ENCODE measurements around the gene ORM2.
"Not testable (repeated sequence)": the region's sequence is repeated elsewhere in the genome, so short reads cannot be mapped to it uniquely, and the experiment has no call there.

The ORM2 gene

DNA sequence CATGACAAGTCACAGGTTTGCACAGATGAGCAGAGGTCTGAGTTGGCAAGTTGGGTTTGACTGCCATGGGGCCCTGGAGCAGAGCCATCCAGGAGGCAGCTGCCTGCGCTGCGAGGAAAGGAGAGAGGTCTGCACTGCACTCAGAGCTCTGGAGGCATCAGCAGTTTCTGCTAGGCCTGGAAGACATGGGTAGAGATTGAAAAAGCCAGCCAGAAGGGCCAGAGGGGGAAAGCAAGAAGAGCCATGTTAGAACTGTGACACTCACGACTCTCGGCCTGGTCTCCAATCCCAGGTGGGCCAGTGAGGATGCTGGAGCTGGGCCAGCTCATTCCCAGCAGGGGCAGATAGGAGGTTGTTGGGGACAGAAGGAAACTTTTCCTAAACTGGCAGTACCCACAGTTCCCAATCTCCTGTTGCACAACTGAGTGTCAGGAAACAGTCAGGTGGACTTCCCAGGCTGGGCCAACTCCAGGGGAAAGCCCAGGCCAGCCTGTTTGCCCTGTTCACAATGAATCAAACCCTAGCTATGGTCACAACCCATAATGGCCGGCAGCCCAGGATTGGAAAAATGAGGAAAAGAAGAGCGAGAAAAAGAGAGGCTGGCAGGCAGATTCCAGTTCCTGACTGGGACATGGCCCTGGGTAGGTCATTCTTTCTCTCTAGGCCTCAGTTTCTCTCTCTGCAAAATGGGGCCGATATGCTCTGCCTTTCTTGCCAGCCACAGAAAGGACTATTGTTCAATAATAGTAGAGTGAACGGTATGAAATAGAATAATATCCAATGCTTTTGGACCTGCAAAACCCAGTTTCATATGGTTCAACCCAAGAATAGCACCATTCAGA is 14.6 kb upstream of the ORM2 start:
- no peak for ATAC-seq

DNA sequence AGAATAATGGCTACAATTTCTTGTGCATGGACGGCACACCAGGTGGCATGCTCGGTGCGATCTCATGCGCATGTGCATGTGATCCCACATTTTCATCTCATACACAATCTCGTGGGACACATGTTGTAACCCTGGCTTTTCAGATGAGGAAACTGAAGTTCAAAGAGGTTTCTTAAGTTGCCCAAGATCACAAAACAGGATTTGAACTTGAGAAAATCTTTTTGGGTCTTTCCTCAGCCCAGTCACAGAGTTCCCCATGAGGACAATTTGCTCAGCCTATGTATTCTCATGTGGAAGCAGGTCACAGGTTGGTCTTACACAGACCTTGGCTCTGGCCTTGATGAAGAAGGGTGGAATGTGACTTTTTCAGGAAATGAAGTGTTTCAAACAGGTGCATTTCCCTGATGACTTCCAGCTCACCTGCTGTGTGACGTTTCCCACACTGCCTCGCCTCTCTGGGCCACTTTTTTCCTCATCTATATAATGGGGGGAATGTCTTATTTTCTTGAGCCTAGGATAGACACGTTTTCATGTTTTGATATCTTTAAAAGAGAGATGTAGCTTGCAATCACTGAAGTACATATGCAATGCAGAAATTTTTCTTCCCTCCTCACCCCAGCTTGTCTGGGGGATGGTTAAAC is 13.8 kb upstream of the ORM2 start:
- ATAC-seq (no peak), DNase-seq (no peak)

More for the DNA sequence above, 14.6 kb upstream of the ORM2 start:
- DNase-seq = no peak

DNA sequence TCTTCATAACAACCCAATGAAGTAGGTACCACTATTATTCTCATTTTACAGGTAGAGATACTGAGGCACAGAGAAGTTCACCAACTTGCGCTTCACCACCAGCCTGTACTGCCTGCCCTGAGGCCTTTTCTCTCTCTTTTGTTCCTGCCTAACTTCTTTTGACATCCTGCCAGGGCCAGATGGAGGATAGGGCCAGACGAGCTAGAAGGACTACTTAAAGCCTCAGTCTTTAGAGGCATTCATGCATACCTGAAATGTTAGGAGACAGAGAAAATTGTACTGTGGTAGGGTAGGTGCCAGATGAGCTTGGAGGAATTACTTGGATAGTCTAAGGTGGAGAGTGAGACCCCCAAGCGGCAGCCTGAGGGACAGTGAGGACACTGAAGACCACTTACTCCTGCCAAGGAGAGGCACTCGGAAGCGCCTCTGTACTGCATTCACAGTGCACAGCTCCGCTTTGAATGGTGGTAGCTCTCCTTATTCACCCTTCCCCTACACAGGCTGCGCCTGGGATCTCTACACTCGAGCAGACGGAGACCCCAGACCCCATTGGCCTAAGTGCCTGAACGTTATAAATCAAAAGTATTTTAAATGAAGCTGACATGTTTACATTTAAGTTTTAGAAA is 13.0 kb upstream of the ORM2 start:
- no peak for ATAC-seq
- DNase-seq = no peak

DNA sequence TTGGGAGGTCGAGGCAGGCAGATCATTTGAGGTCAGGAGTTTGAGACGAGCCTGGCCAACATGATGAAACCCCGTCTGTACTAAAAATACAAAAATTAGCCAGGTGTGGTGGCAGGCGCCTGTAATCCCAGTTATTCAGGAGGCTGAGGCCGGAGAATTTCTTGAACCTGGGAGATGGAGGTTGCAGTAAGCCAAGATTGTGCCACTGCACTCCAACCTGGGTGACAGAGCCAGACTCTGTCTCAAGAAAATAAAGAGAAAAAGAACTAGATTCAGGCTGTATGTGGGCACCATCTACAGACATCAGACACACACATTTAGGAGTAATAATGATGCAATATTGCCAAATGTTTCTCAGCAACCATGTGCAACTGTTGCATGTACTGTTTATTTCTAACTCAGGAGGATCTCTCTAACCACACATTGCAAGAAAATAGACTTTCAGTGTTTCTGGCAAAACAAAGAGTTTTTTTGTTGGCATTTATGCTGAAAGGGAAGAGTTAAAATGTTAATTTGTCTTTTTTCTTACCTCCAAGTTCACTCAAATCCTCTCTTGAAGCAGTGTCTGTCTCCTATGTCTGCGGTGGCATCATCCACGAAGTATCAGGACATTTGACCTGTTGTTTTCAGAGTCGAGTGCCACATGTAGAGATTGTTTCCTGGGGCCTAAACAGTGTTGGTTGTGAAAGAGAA is 11.9 kb upstream of the ORM2 start:
- ATAC-seq (no peak), DNase-seq (no peak)

DNA sequence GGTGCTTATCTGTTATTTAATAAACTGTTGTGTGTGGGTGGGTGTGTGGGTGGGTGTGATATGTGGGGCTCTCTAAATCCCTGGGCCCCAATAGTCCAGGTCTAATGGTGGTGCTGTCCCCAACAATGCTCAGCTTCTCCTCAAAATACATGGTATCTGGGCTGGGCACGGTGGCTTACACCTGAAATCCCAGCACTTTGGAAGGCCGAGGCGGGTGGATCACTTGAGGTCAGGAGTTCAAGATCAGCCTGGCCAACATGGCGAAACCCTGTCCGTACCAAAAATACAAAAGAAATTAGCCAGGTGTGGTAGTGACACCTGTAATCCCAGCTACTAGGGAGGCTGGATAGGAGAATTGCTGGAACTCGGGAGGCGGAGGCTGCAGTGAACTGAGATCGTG is 11.3 kb upstream of the ORM2 start:
- no peak for ATAC-seq
- DNase-seq = no peak

DNA sequence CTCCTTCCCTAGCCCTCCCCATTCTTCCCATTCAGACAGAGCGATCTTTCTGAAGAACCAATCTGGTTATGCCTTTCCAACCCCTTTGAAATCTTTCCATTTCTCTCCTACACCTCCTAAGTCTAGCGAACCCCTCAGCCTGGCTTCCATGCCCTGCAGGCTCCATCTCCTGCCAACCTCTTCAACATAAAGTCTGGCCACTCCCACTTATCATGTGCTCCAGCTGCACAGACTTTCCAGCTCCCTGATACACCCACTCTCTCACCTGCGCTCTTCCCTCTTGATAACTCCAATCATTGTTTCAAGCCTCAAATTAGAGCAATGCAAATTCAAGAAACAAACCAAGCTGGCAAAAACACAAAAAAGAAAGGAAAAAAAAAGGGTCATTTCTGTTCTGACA is 10.5 kb upstream of the ORM2 start:
- DNase-seq = no peak
- no peak for ATAC-seq

DNA sequence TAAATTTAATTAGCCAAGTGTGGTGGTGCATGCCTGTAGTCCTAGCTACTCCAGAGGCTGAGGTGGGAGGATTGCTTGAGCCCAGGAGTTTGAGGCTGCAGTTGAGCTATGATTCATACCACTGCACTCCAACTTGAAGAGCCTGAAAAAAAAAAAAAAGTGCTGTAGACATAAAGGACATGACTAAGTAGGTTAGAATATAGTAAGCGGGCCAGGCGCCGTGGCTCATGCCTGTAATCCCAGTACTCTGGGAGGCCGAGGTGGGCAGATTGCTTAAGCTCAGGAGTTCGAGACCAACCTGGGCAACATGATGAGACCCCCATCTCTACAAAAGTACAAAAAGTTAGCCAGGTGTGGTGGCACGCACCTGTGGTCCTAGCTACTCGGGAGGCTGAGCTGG is 9.0 kb upstream of the ORM2 start:
- DNase-seq, ATAC-seq: not testable (repeated sequence)

DNA sequence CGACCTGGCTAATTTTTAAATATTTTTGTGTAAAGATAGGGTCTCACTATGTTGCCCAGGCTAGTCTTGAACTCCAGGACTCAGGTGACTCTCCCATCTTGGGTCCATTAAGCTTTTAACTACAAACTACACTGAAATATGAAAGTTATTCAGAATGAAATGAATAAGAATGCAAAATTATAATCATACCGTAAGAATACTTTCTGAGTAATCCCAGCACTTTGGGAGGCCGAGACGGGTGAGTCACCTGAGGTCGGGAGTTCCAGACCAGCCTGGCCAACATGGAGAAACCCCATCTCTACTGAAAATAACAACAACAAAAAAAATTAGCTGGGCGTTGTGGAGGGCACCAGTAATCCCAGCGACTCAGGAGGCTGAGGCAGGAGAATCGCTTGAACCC is 7.9 kb upstream of the ORM2 start:
- ATAC-seq (peak; percentile 39), DNase-seq (no peak)

DNA sequence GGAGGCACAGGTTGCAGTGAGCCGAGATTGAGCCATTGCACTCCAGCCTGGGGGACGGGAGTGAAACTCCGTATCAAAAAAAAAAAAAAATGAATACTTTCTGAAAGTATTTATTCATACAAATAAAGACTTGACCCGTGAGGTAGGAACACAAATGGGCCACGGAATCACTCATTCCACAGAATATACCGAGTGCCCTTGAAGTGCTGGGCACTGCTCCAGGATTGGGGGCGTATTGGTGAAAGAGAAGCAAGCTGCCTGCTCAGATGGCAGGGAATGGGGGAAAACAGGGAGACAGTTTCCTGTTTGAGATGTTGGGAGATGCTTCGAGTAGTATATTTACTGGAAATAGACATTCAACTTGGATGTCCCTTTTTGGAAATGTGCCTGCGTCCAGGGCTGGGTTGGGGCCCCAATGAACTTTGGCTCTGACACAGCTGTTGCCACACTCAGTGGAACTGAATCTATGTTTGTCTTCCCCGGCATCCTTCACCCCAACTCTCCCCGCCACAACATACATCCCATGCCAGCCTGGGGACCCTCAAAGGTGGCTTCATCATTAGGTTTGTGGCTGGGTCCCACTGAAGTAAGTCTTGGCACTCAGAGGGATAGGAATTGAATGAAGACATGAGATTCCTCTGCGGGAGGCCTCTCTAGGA is 7.4 kb upstream of the ORM2 start:
- DNase-seq, ATAC-seq: not testable (repeated sequence)

DNA sequence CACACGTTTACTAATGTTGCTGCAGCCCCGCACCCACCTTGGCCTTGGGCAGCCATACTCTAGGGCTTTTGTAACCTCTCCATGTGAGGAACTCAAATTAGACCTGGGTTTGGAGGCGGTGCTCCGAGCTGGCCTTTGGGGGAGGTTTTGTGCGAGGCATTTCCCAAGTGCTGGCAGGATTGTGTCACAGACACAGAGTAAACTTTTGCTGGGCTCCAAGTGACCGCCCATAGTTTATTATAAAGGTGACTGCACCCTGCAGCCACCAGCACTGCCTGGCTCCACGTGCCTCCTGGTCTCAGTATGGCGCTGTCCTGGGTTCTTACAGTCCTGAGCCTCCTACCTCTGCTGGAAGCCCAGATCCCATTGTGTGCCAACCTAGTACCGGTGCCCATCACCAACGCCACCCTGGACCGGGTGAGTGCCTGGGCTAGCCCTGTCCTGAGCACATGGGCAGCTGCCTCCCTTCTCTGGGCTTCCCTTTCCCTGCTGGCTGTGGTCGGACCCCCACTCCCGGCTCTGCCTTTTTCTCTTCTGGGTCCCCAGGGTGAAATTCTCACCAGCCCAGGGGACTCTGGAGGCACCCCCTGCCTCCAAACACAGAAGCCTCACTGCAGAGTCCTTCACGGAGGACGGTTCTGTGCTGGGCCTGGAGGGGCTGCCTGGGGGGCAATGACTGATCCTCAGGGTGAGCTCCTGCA is 6.7 kb upstream of the ORM2 start, which contains the start of gene ORM1:
Gene ORM1, plus strand, starts transcription at position 268 of the 701 bp plus-strand sequence. Its CDS starts 36 bp downstream, at position 304.
- not testable (repeated sequence) for ATAC-seq, DNase-seq

DNA sequence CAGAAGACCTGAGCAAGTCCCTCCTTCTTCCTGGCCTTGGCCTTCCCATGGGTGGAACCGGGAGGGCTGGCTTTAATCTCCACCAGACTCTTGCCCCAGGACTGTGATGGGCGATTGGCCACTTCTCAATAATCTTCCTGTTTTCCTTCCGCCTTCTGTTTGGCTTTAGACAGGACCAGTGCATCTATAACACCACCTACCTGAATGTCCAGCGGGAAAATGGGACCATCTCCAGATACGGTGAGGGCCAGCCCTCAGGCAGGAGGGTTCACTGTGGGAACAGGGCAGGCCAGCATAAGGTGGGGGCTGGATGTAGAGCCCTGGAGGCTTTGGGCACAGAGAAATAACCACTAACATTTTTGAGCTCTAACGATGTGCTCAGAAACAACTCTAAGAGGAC is 5.8 kb upstream of the ORM2 start:
- not testable (repeated sequence) for DNase-seq, ATAC-seq

DNA sequence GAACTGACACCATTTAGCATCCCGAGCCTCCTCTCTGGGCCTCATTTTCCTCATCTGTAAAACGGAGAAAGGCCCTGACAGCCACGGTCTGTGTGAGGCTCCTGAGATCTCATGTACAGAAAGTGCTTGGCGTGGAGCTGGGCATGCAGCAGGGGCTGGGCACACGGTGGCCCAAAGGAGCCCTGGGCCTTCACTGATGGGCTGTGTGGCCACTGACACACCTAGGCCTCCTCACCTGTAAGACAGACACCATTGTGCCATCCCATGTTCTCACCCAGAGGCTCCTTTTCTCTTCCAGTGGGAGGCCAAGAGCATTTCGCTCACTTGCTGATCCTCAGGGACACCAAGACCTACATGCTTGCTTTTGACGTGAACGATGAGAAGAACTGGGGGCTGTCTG is 5.2 kb upstream of the ORM2 start:
- no peak for ATAC-seq
- DNase-seq = no peak

DNA sequence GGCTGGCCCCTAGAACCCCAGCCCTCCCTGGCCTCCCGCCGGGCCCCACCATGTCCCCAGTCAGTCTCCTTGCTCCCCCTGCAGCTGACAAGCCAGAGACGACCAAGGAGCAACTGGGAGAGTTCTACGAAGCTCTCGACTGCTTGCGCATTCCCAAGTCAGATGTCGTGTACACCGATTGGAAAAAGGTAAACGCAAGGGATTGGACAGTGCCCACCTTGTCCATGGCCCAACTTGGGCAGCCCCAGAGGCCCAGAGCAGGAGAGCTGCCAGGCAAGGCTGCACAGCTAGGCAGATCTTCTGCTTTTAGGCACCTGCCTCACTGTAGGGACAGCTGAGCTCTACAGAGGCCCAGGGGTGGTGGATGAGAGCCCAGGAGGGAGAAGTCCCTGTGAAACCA is 4.7 kb upstream of the ORM2 start:
- ATAC-seq, DNase-seq: not testable (repeated sequence)

DNA sequence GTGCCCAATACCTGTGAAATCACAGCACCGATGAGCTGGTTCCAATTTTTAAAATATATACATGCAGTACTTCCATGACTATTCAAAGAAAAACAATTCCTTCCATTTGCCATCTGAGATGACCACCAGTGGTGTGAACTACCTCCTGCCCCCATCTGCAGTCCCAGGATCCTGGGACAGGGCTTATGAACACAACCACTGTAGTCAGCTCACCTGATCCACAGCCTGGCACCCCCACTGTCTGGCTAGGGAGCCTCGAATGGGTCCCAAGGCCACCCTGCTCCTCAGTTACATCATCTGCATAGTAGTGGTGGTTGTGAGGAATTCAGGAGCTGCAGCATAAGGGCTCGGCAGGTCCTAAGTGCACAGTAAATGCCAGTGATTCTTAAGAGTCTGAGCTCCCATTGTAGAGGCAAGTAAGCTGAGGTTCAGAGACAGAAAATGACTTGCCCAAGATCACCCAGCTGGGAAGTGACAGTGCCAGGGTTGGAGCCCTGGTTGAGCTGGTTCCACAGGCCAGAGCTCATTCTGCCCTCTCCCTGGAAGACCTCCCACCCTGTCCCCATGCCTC is 3.9 kb upstream of the ORM2 start:
- ATAC-seq, DNase-seq: not testable (repeated sequence)

DNA sequence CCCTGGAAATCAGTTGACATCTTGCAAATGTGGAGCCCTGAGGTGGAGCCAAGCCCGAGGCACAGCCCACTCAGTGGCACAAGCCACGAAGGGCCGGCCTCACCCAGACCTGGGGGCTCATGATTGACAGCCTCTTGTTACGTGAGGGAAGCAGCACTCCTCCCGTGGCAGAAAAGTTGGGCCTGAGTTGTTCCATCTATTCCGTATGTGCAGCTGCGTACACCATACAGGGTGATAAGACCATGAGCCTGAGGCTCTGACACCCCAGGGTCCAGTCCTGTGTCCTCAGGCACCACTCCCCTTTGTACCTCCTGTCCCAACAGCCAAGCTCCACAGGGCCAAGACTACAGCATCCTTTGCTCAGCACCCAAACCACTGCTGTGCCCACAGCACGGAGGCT is 1.9 kb upstream of the ORM2 start:
- no peak for ATAC-seq

DNA sequence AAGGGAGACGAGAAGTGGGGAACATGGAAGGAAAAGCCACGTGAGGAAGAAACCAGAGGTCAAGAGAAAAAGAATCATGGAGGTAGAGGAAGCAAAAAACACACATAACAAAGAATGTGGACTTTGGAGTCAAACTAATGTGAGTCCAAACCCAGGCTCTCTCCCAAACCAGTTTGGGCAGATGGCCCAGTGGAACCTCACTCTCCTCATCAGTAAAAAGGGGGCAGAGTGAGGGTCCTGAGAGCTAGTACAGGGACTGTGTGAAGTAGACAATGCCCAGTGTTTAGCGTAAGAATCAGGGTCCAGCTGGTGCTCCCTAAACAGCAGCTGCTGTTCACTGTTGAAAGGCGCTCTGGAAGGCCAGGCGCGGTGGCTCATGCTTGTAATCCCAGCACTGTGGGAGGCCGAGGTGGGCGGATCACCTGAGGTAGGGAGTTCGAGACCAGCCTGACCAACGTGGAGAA is 1.3 kb upstream of the ORM2 start:
- ATAC-seq, DNase-seq: not testable (repeated sequence)

More for the DNA sequence above, 1.9 kb upstream of the ORM2 start:
- DNase-seq = no peak

DNA sequence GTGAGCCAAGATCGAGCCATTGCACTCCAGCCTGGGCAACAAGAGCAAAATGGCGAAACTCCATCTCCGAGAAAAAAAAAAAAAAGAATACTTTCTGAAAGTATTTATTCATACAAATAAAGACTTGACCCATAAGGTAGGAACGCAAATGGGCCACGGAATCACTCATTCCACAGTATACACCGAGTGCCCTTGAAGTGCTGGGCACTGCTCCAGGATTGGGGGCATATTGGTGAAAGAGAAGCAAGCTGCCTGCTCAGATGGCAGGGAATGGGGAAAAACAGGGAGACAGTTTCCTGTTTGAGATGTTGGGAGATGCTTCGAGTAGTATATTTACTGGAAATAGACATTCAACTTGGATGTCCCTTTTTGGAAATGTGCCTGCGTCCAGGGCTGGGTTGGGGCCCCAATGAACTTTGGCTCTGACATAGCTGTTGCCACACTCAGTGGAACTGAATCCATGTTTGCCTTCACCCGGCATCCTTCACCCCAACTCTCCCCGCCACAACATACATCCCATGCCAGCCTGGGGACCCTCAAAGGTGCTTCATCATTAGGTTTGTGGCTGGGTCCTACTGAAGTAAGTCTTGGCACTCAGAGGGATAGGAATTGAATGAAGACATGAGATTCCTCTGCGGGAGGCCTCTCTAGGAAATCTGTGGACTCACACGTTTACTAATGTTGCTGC is 588 bp upstream of the ORM2 start:
- ATAC-seq = not testable (repeated sequence)

DNA sequence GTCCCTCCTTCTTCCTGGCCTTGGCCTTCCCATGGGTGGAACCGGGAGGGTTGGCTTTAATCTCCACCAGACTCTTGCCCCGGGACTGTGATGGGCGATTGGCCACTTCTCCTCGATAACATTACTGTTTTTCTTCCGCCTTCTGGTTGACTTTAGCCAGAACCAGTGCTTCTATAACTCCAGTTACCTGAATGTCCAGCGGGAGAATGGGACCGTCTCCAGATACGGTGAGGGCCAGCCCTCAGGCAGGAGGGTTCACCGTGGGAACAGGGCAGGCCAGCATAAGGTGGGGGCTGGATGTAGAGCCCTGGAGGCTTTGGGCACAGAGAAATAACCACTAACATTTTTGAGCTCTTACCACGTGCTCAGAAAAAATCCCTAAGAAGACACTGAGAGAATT is 967 bp downstream of the ORM2 start:
- DNase-seq (no peak), ATAC-seq (no peak)

More for the DNA sequence above, 588 bp upstream of the ORM2 start:
- not testable (repeated sequence) for DNase-seq

DNA sequence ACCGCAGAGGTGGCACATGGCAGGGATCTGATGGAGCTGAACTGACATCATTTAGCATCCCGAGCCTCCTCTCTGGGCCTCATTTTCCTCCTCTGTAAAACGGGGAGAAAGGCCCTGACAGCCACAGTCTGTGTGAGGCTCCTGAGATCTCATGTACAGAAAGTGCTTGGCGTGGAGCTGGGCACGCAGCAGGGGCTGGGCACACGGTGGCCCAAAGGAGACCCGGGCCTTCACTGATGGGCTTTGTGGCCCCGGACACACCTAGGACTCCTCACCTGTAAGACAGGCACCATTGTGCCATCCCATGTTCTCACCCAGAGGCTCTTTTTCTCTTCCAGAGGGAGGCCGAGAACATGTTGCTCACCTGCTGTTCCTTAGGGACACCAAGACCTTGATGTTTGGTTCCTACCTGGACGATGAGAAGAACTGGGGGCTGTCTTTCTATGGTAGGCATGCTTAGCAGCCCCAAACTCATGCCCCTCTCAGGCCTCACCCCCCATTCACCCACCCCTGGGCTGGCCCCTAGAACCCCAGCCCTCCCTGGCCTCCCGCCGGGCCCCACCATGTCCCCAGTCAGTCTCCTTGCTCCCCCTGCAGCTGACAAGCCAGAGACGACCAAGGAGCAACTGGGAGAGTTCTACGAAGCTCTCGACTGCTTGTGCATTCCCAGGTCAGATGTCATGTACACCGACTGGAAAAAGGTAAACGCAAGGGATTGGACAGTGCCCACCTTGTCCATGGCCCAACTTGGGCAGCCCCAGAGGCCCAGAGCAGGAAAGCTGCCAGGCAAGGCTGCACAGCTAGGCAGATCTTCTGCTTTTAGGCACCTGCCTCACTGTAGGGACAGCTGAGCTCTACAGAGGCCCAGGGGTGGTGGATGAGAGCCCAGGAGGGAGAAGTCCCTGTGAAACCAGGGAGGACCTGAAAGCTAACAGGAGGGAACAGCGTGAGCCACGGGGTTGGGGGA is 1.8 kb downstream of the ORM2 start:
- ATAC-seq = peak; percentile 11
- DNase-seq = not testable (repeated sequence)

All from stimulated activated naive CD8-positive, alpha-beta T cell treated with anti-CD3 and anti-CD28 coated beads, Interleukin-15, Interleukin-2, amounts not matched to agents 100 U/mL and 50 U/mL, for 24 hours (primary cell).